ENCODE measurements around the gene TMEM131L.
"Not testable (repeated sequence)": the region's sequence is repeated elsewhere in the genome, so short reads cannot be mapped to it uniquely, and the experiment has no call there.

Gene TMEM131L

DNA sequence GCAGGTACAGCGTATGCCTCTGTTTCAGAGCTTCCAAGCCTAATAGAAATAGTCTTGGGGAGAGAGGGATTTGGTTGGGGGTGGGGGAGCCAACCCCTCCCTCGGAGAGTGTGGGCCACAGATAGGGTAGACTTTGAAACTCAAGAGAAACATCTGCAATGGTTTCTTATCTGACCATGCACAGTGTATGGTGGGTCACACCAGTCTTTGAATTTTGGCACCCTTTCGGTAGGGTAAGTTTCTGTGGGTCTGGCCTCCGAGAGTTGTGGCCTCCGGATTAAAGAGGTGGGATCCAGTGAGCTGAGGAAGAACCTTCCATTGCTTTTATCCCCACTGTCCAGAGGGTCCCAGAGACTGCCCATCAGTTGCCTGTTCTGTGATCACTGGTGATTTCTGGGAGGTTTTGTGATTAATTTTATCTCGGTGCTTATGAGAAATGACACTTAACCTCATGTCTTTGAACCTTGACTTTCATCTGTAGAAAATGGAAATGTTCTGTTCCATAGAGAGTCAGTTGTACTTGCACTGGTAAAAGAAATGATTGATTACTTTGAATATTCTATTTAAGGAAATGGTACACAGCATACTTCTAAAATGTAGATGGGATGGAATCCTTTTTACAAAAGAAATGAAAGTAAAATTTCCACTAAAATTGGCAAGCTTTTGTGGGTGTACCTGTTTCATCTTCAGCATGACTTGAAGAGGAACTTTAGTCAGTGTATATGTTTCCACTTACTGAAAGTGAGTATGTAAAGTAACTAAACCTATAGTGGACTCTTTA, 62.7 kb downstream of the TMEM131L start:
- no peak for DNase-seq

DNA sequence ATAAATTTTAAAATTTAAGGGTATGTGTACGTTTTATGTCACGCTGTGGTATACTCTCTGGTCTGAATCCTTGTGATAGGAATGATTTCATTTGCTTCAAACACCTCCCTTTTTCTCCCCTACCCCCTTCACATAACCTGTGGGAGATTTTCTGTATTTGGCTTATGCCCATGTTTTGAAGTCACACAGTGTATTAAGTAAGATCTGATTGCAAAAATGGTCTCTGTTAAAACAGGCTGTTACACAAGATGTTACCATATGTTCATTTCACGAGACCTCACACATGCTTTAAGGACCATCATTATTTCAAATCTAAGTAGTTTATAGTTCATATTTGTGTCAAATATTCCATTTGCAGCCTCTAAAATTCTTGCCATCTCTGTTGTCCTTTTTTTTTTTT, 63.5 kb downstream of the TMEM131L start:
- DNase-seq, result no peak

DNA sequence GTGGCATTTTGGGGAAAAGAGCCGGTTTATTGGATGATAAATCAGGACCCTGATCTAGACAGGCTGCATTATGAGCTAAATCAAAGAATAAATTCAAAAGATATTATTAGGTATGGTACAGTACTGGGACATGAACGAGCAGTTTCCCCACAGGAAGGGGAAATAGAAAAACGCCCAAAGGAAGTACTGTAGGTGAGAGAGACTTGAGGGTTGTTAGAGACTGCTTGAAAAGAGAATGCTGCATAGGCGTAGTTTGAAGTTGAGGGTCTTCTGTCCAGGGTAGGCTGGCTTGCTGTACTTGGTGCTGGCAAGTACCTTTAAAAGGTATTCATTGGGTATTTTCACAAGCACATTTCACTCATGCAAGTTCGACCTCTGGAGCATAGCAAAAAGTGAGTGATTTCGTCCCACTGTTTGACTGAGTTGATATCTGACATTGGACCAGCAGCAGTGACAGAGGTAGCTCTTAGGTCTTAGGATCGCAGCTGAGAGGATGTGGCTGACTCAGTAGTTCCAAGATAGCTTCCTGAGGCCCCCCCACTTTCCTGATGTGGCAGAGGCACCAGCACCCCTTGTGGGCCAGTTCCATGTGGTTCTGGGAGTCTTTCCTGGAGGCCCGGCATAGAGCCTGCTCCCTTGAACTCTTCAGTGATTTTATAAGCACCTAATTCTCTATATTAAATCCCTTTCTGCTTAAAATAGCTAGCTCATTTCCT, 64.3 kb downstream of the TMEM131L start:
- DNase-seq, result no peak

DNA sequence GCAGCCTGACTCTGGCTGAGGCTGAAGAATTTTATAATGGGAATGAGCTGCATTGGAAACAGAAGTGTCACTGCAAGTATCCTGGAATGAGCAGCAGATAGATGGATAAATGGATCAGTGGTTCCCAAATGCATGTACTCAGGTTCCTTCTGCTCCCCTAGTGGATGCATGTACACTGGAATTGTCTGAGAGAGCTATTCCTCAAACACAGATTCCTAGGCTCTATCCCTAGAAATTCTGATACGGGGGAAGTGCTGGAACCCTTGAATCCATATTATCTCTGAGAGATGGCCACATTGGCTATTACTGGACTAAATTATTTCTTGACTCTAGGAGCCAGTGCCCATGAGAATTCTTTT, 64.8 kb downstream of the TMEM131L start:
- DNase-seq, result no peak

DNA sequence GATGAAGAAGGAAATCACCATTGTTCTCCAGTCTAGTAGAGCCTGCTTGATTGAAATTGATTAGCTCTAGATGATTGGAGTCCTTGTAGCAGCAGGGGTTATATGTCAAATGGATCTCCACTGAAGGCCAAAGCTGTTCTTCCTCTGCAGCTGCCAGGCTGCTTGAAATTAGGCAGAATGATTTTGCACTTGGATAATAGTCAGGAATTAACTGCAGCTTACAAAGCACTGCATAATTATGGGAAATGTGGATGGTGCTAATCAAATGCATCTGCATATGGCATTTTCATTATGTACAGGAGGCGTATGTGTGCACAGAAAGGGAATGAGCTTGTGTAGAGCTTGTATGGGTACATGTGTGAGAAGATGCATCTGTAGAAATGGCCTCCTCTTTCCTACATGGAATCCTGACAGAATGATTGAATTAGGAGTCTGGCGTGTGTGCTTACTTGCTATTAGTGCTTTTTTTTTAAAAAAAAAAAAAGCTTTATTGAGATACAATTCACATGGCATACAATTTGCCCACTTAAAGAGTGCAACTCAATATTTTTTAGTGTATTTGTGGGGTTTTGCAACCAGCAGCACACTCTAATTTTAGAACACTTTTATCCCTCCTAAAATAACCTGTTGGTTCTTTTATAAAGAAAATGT, 65.9 kb downstream of the TMEM131L start:
- no peak for DNase-seq

DNA sequence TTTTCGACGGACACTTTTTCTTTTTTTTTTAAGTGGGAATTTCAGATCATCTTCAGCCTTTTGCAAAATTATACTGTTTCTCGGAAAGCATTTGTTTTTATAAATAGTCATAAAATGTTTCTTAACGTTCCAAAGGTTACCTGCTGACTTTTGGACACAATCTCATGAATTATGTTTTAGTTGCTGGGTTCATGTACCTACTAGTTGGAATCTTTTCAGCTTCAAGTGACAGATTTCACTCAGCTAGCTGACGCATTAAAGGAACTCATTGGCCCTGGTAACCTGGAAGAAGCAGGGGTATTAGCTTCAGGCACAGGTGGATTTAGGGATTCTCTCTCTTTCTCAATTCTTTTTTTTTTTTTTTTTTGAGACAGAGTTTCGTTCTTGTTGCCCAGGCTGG, 66.5 kb downstream of the TMEM131L start:
- DNase-seq, result no peak

DNA sequence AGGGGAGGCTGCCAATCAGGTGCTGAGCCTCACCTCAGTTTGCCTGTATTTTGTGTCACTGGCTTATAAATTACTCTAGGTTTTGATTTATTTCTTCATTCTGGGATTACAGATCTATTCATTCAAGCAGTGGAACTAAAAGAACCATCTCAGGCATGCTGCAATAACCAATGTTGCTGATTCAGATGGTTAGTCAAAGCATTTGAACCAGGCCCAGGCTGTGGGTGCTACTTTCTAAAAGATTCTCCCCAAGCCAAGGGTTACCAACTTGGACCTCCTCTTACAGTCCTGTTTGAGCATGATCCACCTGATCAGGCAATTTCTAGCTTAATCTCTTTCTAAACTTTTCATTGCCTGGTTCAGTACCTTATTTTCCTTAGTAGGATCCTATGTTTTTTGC, 67.2 kb downstream of the TMEM131L start:
- DNase-seq, result no peak

DNA sequence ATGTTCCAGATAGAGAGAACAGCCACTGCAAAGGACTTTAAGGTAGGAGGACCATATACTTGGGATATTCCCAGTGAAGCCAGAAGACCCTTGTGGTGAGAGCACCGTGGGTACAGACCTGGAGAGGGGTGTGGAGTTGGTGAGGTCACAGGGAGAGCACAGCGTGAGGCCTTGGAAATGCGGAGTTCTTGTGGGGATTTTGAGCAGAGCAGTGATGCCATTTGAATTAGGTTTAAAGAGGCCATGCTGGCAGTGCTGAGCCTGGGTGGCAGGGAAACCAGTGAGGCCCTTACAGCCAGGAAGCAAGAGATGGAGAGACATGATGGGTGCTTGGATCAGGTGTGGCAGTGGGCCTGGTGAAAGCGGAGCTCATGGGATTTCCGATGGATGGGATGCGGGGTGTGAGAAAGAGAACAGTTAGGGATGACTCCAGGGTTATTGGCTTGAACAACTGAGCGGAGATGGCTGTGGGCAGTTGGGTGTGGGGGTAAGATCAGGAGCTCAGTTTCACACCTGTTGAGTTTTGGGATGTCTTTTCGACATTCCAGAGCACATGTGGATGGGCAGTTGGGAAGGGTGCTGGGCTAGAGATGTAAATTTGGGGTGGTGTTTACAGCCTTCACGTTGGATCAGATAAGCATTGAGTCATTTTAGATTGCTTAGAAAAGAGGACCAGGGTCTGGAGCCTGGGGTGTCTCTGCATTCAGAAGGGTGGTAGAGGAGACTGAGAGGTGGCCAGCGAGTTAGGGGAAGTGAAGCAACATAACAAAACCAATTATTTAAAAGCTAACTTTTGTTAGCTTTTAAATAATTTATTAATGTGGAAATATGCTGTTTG, 68.9 kb downstream of the TMEM131L start:
- DNase-seq, result no peak

DNA sequence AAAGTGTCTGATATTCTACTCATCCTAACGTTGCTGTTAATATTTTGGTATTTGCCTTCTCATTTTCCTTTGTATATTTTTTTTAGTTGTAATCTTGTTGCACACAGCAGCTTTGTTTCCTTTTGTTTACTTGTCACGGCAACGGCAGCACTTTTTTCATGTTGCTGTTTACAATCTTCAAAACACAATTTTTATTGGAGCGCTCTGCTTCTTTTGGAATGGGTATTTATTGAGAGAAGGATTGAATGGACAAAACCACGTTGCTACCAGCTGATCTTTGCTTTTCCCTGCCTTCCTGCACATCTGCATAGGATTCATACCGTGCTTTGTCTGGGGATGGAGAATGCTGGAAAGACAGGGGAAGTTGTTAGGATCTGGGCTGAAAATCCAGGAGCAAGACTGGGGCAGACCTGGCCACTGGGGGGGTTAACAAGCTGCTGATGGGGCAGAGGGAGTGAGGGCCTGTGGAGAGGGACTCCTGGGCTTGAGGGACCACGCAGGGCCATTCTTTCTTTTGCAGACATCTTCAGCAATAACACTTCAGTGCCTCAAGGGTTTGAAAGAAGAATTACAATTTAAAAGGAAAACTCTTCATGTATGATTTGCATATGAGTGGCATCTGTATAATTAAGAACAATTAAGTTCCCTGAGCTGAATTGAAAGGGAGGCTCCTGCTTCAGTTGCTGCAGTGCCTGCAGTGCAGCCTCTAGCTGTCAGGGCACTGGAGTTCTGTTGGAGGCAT, 69.8 kb downstream of the TMEM131L start:
- no peak for DNase-seq

DNA sequence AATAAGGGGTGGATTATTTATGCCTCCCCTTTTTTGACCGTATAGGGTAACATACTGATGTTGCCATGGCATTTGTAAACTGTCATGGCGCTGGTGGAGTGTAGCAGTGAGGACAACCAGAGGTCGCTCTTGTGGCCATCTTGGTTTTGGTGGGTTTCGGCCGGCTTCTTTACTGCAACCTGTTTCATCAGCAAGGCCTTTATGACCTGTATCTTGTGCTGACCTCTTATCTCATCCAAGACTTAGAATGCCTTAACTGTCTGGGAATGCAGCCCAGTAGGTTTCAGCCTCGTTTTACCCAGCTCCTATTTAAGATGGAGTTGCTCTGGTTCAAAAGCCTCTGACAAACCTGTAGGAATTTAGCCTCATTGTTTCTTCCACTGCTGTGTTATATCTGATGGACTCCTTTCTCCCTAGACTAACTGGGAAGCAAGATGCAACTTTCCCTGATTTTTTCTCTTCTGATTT, 71.4 kb downstream of the TMEM131L start:
- no peak for DNase-seq

DNA sequence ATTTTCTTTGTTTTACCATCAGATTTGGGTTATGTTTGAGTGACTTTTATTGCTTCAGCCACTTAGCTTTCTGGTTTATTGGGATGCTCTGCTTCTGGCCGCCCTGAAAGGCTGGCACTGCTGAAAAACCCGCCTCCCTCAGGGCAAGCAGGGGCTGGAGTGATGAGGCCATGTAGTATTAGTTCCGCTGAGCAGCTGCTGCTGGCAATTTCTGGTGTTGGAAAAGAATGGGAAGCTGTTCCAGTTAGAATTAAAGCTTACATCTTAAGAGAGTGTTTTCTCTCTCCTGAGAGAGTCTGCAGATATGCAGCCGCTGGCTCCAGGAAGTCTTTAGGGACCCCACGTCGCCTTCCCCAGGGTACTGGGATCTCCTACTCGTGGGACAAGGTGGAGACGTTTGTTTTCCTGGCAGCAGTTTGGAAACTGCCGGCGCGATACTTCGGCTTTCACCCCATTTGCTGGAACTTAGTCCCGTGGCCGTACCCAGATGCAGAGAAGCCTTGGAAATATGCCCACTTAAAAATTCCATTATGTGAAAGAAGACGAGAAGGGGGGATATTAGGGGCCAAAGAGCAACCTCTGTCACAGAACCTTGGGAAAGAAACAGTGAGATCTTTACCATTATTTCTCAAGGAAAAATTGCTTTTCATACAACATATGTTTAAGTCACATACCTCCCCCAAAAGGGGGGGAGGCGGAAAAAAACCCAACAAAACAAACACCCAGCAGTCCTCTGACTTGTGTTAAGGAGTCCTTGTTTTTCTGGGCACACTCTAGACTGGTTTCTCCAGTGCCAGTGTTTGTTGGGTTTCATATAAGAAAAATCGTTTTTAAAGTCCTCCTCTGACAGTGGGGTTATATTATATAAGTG, 72.6 kb downstream of the TMEM131L start:
- no peak for DNase-seq

DNA sequence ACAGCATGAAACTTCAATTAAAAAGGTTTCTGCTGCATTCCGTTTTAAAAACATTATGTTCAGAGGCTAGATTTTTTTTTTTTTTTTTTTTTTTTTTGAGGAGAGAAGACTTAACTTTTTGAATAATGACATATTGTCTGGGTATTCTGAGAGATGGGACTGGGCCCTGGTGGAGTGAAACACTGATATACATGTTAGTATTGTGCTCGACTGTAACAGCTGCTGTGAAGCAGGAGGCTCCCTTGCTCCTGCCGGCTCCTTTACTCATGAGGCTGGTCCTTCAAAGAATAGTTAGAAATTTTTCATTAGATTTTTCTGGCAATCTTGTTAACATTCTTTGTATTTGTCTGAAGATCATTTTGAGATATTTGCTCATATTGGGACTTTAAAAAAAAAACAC, 73.3 kb downstream of the TMEM131L start:
- no peak for DNase-seq

DNA sequence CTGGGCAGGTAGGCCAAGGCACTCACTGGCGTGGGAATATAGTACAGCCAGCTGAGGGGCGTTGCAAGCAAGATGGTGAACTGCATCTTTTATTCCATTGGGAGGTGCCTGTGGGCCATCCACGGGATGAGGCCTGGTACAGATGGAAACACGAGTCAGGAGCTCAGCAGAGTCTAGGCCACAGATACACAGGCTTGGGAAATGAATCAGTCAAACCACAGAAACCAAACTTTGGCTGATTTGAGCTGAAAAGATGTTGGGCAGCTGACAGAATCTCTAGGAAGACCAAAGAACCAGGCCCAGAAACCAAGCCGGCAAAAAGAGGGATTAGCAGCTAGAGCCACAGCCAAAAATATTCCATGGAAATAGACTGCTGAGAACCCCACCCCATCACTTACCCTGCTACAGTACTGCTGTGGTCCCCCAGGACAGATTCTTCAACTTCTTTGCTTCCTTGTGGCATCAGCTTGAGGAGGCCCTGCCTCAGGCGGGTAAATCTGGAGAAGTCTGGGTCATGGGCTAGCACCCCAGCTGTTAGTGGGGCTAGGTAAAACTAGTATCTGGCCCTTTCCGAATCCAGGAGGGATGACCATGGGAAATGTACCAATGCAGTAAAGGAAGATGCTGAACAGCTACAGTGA, 75.4 kb downstream of the TMEM131L start:
- no peak for DNase-seq

DNA sequence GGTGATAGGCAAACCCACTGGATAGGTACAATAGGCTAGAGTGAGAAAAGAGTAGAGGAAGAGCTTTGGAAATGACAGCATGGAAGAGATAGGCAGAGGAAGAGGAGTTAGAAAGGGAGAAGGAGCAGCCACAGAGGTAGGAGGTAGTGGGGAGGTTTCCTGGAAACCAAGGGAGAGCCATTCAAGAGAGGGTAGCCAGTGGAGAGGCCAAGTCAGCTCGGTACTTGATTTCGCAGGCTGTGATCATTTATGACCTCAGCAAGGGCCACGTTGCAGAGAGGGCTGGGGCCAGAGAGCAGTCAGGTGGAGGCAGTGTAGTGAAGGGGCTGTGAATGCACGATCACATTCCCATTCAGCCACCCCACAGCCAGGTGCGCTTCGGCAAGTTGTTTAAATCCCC, 76.0 kb downstream of the TMEM131L start:
- DNase-seq, result no peak

DNA sequence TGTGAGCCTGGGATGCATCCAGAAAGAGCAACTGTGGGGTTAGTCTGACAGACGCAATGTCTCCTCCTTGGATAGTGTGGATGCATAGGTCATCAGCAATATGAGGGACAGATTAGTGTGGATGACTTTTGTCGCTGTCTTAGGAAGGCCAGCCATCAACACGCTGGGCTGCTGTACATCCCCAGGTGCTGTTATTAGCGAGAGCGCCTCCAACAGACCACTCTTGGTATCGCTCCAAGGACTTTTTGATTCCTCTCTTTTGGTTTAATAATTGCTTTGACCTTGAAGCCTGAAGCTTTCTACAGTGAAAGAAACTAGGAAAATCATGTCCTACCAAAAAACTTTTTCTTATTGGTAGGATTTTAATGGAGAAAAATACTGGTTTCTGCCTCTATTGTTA, 76.7 kb downstream of the TMEM131L start:
- DNase-seq, result no peak

DNA sequence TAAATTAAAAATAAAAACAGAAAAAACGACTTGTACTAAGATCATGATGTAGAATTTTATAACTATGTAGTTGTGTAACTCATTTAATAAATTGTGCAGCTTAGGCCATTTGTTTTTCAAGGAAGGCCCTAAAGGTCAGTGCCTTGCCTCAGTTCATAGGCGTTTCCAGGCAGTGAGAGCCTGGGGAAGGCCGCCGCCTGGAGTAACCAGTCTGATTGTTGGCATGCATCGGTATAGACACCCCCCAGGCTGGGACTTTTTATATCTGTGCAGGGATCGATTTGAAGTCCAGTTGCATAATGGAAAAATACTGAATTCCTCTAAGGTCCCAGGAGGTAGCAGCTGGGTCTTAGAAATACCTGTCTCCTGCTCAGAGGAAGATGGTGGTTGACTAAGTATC, 77.2 kb downstream of the TMEM131L start:
- DNase-seq, result no peak

DNA sequence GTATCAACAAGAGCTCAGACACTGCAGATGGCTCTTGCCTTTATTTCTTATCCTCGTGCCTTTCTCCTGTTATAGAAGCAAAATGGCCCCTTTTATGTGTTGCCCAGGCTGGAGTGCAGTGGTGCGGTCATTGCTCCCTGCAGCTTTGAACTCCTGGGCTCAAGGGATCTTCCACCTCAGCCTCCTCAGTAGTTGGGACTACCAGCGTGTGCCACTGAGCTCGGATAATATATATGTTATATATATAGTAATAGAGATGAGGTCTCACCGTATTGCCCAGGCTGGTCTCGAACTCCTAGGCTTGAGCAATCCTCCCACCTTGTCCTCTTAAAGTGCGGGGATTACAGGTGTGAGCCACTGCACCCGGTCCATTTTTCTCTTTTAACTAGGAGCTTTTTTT, 79.7 kb downstream of the TMEM131L start:
- no peak for DNase-seq

DNA sequence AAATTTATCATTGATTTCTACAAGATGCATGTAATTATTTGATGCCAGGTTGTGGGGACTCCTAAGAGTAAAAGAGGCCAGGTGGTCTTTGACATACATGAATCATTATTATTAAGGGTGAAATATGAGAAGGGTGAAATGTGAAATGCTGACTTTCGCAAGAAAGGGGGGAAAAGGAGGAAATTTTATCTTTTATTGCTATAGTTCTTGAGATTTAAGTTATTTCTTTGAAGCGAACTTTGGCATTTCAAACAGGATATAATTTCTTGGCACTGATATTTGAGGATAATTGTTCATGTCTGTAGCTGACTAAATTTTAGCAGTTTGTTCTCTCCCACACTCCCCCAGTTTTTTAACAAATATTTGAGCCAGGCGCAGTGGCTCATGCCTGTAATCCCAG, 80.1 kb downstream of the TMEM131L start:
- no peak for DNase-seq

DNA sequence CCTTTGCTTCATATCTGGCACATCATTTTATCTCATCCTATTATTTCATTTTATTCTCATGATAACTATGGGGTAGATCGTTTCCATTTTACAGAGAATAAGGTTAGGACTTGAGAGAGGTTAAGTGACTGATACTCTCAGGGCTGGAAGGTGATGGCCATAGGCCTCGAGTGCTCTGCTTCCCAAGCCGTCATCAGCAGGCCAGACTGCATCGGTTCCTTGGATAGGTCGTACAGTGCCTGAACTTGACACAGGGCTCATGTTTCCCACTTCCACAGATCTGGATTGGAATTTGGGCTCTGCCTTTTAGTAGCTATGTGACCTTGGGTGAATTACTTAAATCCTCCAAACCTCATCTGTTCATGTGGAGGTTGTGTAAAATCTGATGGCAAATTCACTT, 81.4 kb downstream of the TMEM131L start:
- no peak for DNase-seq

DNA sequence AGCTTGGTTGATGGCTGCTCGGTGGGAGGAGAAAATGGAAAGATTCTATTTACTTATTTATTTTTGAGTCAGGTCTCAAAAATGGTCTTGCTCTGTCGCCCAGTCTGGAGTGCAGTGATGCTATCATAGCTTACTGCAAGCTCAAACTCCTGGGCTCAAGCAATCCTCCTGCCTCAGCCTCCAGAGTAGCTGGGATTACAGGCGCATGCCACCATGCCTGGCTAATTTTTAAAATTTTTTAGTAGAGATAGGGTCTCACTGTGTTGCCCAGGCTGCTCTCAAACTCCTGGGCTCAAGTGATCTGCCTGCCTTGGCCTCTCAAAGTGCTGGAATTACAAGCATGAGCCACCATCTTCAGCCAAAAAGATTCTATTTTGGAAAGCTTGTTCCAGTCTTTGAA, 82.7 kb downstream of the TMEM131L start:
- not testable (repeated sequence) for DNase-seq

DNA sequence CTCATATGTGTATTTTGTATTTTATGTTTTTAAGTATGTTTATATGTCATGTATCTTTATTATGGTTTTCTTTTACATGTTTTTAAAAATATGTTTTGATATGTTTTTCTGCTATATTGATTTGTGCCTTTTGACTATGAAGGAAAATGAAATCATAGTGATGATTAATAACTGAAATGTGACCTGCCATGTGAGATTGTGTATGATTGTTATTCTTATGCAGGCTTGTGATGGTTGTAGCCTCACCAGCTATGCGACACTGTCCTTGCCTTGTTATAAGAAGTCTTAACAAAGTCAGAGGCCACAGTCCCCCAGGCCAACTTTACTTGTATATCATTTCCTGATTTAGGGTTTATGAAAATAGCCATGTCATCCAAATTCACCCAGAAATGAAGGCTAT, 83.2 kb downstream of the TMEM131L start:
- no peak for DNase-seq
